ENCODE measurements around the gene SAFB.

SAFB gene

DNA sequence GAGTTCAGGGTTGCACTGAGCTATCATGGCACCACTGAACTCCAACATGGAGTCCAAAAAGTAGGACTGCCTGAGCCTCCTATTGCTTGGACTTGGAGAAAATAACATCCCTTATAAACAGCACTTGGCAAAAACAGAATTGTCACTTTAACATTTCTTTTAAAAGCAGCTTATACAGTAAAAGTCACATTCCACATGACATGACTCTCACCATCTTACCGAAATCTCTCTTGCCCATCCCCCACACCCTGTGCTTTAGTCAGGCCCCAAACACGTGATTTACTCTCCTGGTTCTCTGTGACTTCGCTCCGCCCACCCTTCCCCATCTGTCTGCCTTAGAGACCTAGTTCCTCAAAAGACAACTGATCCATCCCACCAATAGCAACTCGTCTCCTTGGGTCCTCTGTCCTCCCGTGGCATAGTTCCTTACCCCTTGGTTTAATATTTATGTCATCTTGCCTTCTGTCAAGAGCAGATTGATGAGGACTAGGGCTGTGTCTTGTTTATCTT lies 4.6 kb downstream of the SAFB start:
- DNase-seq (ENCODE audit: low spot score): peak; percentile 77

GRCh38 chr19:5628461-5628860 lies 5.6 kb downstream of the SAFB start:
- DNase-seq (ENCODE audit: low spot score): no peak

GRCh38 chr19:5628919-5629481 lies 6.1 kb downstream of the SAFB start:
- no peak for DNase-seq (ENCODE audit: low spot score)

GRCh38 chr19:5631567-5632240 lies 8.8 kb downstream of the SAFB start:
- no peak for DNase-seq (ENCODE audit: low spot score)

GRCh38 chr19:5632241-5632612 lies 9.3 kb downstream of the SAFB start:
- DNase-seq (ENCODE audit: low spot score): no peak

- DNase-seq (ENCODE audit: low spot score): no peak
Measured at GRCh38 chr19:5632657-5633056, 9.8 kb downstream of the SAFB start.

- no peak for DNase-seq (ENCODE audit: low spot score)
Measured at GRCh38 chr19:5635427-5635826, 12.5 kb downstream of the SAFB start.

- no peak for DNase-seq (ENCODE audit: low spot score)
Measured at GRCh38 chr19:5637971-5638370, 15.1 kb downstream of the SAFB start.

DNA sequence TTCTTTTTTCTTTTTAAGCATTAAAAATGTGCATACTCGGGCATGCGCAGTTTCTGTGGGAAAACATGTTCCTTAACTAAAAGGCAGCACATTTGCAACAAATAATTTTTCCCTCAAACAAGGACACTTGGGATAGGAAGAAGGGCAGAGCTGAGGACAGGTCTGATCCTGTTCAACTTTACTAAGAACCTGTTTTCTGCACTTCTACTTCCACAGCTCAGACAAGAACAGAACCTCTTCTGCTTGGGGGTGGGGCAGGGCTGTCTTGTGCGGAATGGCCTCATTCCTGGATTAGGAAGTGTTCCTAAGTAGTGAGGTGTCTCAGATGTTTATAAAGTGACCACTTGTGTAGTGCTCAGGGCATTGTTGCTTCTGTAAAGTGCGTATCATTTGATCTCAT lies 18.3 kb downstream of the SAFB start:
- DNase-seq (ENCODE audit: low spot score): no peak

DNA sequence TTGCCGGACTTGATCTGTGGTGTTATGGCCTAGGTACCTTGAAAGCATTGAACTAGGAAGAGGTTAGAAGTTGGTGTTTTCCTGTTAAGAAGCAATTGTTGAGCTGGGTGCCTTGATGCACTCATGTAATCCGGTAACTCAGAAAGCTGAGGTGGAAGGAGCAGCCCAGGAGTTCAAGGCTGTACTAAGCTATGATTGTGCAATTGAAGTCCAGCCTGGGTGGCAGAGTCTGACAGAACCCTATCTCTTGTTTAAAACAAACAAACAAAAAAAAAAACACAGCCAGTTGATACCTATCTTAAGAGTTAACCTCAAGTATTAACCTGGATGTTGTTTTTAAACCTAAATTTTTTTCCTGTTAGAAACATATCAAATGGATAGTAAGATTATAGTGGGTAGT lies 19.3 kb downstream of the SAFB start:
- no peak for DNase-seq (ENCODE audit: low spot score)

- DNase-seq (ENCODE audit: low spot score): no peak
Measured at GRCh38 chr19:5643060-5643459, 20.2 kb downstream of the SAFB start.

DNA sequence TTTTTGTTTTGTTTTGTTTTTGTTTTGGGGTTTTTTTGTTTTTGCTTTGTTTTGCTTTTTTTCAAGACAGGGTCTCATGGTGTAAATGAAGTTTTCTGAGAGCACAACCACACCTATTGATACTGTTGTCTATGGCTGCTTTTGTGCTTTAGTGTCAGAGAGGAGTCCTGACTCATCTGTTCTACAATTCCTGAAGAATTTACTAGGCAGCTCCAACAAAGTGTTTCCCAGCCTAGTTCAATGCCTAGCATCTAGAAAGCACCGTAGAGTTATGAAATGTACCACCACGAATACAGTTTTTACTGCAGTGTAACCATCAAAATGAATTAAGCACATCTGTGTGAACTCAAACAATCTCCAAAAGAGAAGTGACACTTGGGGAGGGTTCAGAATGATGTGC lies 21.2 kb downstream of the SAFB start:
- no peak for DNase-seq (ENCODE audit: low spot score)

DNA sequence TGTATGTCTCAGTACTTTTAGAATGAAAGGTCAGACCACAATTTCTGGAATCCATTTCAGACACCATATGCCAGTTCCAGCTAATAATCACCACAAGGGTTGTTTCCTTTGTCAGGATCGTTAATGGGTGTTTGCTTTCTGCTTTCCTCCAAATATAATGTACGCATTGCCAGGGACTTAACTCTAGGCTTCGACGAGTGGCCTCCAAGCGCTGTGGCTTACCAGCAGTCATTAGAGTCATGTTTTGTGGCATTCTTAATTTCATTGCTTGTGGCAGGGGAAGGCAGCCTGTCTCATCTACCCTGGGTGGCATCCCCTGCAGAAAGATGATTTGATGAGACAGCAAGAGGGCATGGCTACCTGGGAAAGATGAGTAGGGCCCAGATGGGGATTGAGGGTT lies 22.5 kb downstream of the SAFB start:
- DNase-seq (ENCODE audit: low spot score): no peak

DNA sequence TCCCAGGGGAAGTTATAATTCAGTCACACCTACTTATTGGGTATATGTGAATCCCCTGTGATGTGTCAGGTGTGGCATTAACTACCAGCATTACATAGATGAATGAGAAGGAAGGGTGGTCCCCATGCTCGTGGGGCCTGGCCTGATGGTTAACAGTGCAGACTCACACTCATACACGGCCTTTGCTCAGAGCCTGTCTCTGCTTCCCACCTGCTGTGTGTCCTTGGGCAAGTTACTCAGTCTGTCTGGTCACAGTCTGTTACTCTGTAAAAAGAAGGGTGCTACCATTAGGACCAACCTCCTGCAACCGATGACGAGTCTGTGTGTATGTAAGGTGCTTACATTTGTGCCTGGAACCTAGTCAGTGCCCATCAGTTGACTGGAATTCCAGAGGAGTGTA lies 23.8 kb downstream of the SAFB start:
- no peak for DNase-seq (ENCODE audit: low spot score)

- no peak for DNase-seq (ENCODE audit: low spot score)
Measured at GRCh38 chr19:5648464-5648863, 25.6 kb downstream of the SAFB start.

DNA sequence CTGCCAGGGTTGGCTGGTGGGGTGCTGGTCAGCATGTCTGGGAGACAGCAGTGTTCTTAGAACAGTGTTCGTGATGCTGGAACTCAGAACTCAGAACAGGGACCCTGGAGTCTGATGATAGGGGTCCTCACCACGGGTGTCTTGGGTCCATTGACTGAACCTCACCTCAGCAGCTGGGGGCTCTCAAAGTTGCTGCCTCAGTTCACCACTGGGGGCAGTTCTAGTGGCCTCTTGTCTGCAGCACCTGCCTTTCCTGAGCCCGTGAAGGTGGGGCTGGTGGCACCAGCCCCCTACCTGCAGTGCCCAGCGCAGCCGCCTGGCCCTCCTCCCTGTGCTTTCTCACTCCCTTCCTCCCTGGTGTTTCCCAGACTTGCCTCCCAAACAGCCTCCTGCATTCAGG lies 28.5 kb downstream of the SAFB start:
- DNase-seq (ENCODE audit: low spot score): no peak

DNA sequence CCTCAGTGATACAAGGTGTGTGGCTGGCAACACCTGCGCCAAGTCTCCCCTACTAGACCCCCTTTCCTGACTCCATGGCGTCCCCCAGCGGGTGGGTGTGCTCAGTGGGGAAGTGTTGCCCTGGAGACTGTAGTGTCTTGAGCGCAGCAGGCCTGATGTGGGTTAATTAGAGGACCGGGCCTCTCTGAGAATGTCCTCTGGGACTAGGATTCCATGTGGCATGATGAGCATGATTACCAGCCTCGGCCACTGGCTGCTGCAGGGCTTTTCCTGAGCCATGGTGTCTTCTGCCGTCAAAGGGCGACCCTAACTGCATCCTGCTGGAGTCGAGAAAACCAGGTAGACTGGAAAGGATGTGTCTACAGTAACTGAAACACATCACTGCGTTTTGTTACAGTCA lies 29.4 kb downstream of the SAFB start:
- no peak for DNase-seq (ENCODE audit: low spot score)

- no peak for DNase-seq (ENCODE audit: low spot score)
Measured at GRCh38 chr19:5654931-5655330, 32.0 kb downstream of the SAFB start.

DNA sequence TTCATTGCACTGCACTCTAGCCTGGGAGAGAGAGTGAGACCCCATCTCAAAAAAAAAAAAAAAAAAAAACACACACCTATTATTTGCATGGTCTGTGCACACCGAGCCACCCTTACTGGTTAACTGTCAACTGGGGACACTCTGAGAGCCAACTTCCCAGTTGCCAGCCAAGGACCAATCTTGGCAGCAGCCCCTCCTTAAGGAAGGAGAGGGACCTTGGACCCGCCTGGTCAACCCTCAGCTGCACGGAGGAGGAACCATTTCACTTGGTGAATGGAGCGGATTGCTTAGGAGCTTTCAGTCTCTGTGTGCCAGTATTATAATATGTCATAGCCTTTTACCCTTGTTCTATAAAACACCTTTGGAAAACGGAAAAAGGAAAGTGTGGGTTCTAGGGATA lies 32.5 kb downstream of the SAFB start:
- no peak for DNase-seq (ENCODE audit: low spot score)

- DNase-seq (ENCODE audit: low spot score): no peak
Measured at GRCh38 chr19:5661483-5661882, 38.6 kb downstream of the SAFB start.

DNA sequence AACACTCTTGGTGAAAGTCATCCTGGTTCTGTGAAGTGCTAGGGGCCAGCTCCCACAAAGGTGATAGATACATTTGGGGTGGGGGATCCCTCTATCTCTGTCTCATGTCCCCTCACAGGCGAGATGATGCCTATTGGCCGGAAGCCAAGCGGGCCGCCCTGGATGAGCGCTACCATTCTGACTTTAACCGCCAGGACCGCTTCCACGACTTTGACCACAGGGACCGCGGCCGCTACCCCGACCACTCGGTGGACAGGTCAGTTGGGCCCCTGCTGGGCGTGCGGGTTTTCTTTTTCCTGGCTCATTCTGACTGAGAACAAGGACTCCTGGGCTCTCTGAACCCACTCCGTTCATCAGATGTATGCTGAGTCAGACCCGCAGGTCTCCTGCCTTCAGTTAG lies 41.0 kb downstream of the SAFB start:
- DNase-seq (ENCODE audit: low spot score): no peak

- no peak for DNase-seq (ENCODE audit: low spot score)
Measured at GRCh38 chr19:5664515-5664914, 41.6 kb downstream of the SAFB start.

DNA sequence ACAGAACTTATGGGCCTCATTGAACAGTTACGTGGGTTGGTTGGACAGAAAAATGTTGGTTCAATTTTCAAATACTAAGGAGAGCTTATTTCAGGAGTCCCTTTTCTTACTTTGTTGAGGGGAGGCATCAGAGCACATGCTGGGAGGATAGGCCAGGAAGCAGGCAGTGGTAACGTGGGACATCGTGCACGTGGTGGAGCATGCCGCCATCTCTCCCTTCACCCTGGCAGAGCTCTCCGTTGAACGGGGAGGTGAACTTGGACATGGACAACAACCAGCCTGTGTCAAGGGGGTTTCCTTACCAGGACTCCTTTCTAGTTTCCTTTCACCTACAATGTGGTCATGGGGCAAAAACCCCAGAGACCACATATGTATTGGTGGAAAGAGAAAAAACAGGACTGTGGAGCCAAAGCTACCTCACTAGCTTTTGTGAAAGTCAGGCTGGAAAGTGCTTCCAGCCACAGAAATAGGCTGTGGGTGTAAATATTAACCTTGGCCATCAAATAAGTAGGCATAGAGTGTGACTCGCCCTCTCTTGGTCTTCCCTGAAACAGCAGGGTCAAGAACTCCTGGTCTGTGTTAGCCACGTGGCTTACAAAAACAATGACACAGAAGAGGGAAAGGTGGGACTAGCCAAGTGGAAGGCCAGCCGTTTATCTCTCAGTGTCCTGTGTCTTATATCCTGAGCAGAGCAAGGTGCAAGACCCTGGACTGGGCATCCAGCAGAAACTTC lies 43.1 kb downstream of the SAFB start:
- DNase-seq (ENCODE audit: low spot score): no peak

Measured in Ammon's horn (tissue), 1 donor.